ENCODE measurements around the gene LYPD3. TPM values are rescaled to one million over a fixed set of nuclear protein-coding genes. Genes with fewer than 3 reads are reported as not detected.
"Not testable (repeated sequence)": the region's sequence is repeated elsewhere in the genome, so short reads cannot be mapped to it uniquely, and the experiment has no call there.

LYPD3 gene
- polyA plus RNA-seq, 1 donor, result 1.0 TPM

GRCh38 chr19:43447655-43448054 lies 17.8 kb downstream of the LYPD3 start:
- no peaks in the 10 kb centered on the region for H3K36me3 ChIP-seq (ENCODE audit: control insufficient read depth, insufficient read depth, low read length)
- no peak overlapping the region for H3K27ac ChIP-seq (ENCODE audit: low read length)
- DNase-seq, result no peak
- H3K27me3 ChIP-seq (ENCODE audit: control insufficient read depth, insufficient read depth, low read length), result no peaks in the 10 kb centered on the region
- no peak overlapping the region for H3K4me3 ChIP-seq (ENCODE audit: low read length)
- WGBS (ENCODE audit: insufficient coverage, low lambda C conversion rate), result no CpG with 5 or more reads among the region's 9 CpGs
- peaks cover 3% of the 10 kb centered on the region for H3K4me1 ChIP-seq (ENCODE audit: control insufficient read depth, insufficient read depth, low read length)
- H3K9me3 ChIP-seq (ENCODE audit: control insufficient read depth, low read depth, low read length), result peaks cover 2% of the 10 kb centered on the region

DNA sequence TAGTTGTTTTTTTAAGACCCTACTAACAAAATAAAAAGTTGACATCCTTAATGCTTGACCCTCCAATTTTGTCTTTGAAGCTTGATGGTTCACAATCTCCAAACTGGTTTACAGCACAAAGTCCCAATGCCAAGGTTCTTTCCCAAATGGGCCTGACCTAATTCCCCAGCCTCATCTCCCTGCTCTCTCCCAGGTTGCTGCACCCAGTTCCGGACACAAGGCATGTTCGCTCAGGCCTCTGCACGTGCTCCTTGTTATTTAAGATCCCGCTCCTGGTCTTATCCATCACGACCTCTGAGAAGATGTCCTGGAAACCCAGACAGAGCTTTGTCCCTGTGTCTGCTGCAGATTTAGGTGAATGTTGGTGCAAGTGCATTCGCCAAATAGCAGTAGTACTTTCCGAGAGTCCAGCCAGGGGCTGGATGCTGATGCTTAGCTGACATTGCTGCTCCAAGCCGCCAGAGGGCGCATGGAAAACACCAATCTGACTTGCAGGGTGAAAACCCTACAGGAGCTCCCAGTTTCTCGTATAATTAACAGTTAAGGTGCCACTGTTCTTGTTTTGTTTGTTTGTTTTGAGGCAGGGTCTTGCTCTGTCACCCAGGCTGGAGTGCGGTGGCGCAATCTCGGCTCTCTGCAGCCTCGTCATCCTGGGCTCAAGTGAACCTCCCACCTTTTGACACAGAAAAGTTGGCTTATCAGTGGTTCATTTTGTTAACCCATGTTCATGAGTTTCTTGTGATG lies 18.5 kb downstream of the LYPD3 start:
- Histone ChIP-seq H3K9me3 (ENCODE audit: control insufficient read depth, low read depth, low read length) (no peaks in the 10 kb centered on the region), H3K27ac (ENCODE audit: low read length) (no peak overlapping the region), H3K27me3 (ENCODE audit: control insufficient read depth, insufficient read depth, low read length) (no peaks in the 10 kb centered on the region), H3K4me3 (ENCODE audit: low read length) (no peak overlapping the region), H3K36me3 (ENCODE audit: control insufficient read depth, insufficient read depth, low read length) (no peaks in the 10 kb centered on the region), H3K4me1 (ENCODE audit: control insufficient read depth, insufficient read depth, low read length) (peaks cover 3% of the 10 kb centered on the region)
- DNase-seq, result peak; percentile 55 to 68
- WGBS (ENCODE audit: insufficient coverage, low lambda C conversion rate), result no CpG with 5 or more reads among the region's 14 CpGs

GRCh38 chr19:43445426-43445825 lies 20.0 kb downstream of the LYPD3 start:
- Histone ChIP-seq H3K27me3 (ENCODE audit: control insufficient read depth, insufficient read depth, low read length) (no peaks in the 10 kb centered on the region), H3K4me3 (ENCODE audit: low read length) (no peak overlapping the region), H3K9me3 (ENCODE audit: control insufficient read depth, low read depth, low read length) (no peaks in the 10 kb centered on the region), H3K4me1 (ENCODE audit: control insufficient read depth, insufficient read depth, low read length) (peaks cover 3% of the 10 kb centered on the region), H3K27ac (ENCODE audit: low read length) (no peak overlapping the region), H3K36me3 (ENCODE audit: control insufficient read depth, insufficient read depth, low read length) (no peaks in the 10 kb centered on the region)
- WGBS (ENCODE audit: insufficient coverage, low lambda C conversion rate), result no CpG with 5 or more reads among the region's 2 CpGs
- DNase-seq, result no peak

DNA sequence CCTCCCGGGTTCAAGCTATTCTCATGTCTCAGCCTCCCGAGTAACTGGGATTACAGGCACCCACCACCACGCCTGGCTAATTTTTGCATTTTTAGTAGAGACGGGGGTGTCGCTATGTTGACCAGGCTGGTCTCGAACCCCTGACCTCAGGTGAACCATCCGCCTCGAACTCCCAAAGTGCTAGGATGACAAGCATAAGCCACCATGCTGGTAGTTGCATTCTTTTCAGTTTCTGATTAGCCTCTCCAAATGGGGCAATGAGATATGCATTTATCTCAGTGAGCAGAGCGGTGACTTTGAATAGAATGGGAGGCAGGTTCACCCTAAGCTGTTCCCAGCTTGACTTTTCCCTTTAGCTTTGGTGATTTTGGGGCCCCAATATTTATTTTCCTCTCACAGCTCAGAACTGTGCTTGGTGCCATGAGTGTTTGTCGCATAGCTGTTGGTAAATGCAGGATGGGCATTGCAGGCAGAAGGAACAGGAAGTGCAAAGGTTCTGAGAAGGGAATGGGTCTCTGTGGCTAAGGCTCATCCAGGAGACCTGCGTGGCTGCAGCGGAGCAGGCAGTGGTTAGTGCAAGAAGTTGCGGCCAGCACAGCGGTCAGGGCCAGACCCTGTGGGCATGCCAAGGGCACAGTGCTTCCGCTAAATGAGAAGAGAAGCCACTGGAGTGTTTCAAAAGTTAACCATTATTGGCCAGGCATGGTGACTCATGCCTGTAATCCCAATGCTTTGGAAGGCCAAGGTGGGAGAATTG lies 20.7 kb downstream of the LYPD3 start:
- WGBS (ENCODE audit: insufficient coverage, low lambda C conversion rate), result 100% methylated on average over 1 of the region's 15 CpGs
- no peak for DNase-seq
- Histone ChIP-seq H3K9me3 (ENCODE audit: control insufficient read depth, low read depth, low read length) (no peaks in the 10 kb centered on the region), H3K36me3 (ENCODE audit: control insufficient read depth, insufficient read depth, low read length) (no peaks in the 10 kb centered on the region), H3K4me3 (ENCODE audit: low read length) (no peak overlapping the region), H3K27ac (ENCODE audit: low read length) (no peak overlapping the region), H3K27me3 (ENCODE audit: control insufficient read depth, insufficient read depth, low read length) (no peaks in the 10 kb centered on the region), H3K4me1 (ENCODE audit: control insufficient read depth, insufficient read depth, low read length) (peaks cover 3% of the 10 kb centered on the region)

- H3K36me3 ChIP-seq (ENCODE audit: control insufficient read depth, insufficient read depth, low read length); H3K27ac ChIP-seq (ENCODE audit: low read length); H3K4me3 ChIP-seq (ENCODE audit: low read length); H3K27me3 ChIP-seq (ENCODE audit: control insufficient read depth, insufficient read depth, low read length); DNase-seq; H3K4me1 ChIP-seq (ENCODE audit: control insufficient read depth, insufficient read depth, low read length); H3K9me3 ChIP-seq (ENCODE audit: control insufficient read depth, low read depth, low read length): not testable (repeated sequence)
- no CpG with 5 or more reads among the region's 9 CpGs for WGBS (ENCODE audit: insufficient coverage, low lambda C conversion rate)
These were observed 21.3 kb downstream of the LYPD3 start for GRCh38 chr19:43444091-43444490.

DNA sequence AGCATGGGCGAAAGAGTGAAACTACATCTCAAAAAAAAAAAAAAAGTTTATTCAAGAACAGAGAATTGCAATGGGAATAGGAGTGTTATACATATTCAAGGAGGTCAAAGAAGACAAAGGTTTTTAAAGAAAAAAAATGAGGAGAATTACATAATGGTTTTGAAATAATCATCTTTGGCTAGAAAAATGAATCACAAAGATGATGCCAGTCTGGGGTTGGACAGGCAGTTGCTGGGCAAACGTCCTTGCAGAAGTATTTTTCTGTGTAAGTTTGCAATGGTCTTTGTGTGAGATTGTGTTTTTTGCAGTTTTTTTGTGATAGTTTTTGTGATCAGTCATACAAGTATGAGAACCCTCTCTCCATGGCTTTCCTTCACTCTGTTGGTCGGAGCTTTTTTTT lies 23.7 kb downstream of the LYPD3 start:
- Histone ChIP-seq H3K4me3 (ENCODE audit: low read length) (no peak overlapping the region), H3K27me3 (ENCODE audit: control insufficient read depth, insufficient read depth, low read length) (no peaks in the 10 kb centered on the region), H3K9me3 (ENCODE audit: control insufficient read depth, low read depth, low read length) (no peaks in the 10 kb centered on the region), H3K4me1 (ENCODE audit: control insufficient read depth, insufficient read depth, low read length) (no peaks in the 10 kb centered on the region), H3K27ac (ENCODE audit: low read length) (no peak overlapping the region), H3K36me3 (ENCODE audit: control insufficient read depth, insufficient read depth, low read length) (no peaks in the 10 kb centered on the region)
- DNase-seq, result no peak
- 78% methylated on average over 1 of the region's 3 CpGs for WGBS (ENCODE audit: insufficient coverage, low lambda C conversion rate)

DNA sequence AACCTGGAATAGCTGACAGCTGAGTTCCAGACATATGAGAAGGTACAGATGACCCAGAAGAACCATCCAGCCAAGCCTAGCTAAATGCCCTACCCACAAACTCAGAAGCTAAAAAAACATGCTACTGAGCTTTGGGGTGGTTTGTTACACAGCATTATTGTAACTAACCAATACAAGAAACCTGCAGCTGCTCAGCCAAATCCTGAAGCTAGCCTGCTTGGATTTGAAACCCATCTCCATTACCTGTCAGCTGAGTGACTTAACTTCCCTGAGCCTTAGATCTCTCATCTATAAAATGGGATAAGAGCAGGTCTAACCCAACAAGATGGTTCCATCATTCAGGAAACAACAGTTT lies 25.7 kb downstream of the LYPD3 start:
- DNase-seq, result no peak
- Histone ChIP-seq H3K27ac (ENCODE audit: low read length) (no peak overlapping the region), H3K4me1 (ENCODE audit: control insufficient read depth, insufficient read depth, low read length) (no peaks in the 10 kb centered on the region), H3K4me3 (ENCODE audit: low read length) (no peak overlapping the region), H3K9me3 (ENCODE audit: control insufficient read depth, low read depth, low read length) (no peaks in the 10 kb centered on the region), H3K27me3 (ENCODE audit: control insufficient read depth, insufficient read depth, low read length) (no peaks in the 10 kb centered on the region), H3K36me3 (ENCODE audit: control insufficient read depth, insufficient read depth, low read length) (no peaks in the 10 kb centered on the region)

GRCh38 chr19:43439032-43439708 lies 26.2 kb downstream of the LYPD3 start:
- Histone ChIP-seq H3K4me1 (ENCODE audit: control insufficient read depth, insufficient read depth, low read length) (no peaks in the 10 kb centered on the region), H3K27ac (ENCODE audit: low read length) (no peak overlapping the region), H3K9me3 (ENCODE audit: control insufficient read depth, low read depth, low read length) (no peaks in the 10 kb centered on the region), H3K4me3 (ENCODE audit: low read length) (no peak overlapping the region), H3K36me3 (ENCODE audit: control insufficient read depth, insufficient read depth, low read length) (no peaks in the 10 kb centered on the region), H3K27me3 (ENCODE audit: control insufficient read depth, insufficient read depth, low read length) (no peaks in the 10 kb centered on the region)
- no CpG with 5 or more reads among the region's 14 CpGs for WGBS (ENCODE audit: insufficient coverage, low lambda C conversion rate)
- no peak for DNase-seq

DNA sequence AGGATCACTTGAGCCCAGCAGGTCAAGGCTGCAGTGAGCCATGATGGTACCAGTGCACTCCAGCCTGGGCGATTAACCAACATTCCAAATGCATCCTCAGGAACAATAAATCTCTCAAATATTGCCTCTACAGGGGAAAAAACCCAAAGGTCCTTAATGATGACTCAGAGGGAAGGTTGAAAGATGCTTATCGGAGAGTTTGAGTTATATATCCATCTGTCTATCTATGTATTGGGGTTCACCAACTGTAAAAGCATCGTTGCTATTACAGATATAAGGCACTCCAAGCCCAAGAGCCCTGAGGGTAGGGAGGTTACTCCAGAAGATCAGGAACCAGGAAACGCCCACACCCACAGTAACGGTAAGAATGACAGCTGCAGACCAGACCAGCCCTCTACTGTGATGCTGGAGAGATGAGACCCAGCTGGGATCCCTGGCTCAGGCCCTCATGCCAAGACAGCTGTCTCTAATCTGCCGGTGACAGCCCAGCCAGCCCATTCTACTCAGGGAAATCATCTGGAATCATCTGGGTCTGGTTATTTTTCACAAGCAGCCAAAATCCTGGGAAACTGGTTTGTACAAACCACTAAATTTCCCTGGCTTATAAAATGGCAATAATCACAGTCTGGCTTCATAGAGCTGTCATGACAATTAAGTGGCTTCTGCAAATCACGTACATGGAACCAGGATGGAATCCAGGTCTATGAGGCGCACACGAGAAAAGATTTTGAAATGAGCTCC lies 26.9 kb downstream of the LYPD3 start:
- peak in 1 of 2 donors; percentile 23 for DNase-seq
- Histone ChIP-seq H3K27me3 (ENCODE audit: control insufficient read depth, insufficient read depth, low read length) (no peaks in the 10 kb centered on the region), H3K4me3 (ENCODE audit: low read length) (no peak overlapping the region), H3K4me1 (ENCODE audit: control insufficient read depth, insufficient read depth, low read length) (no peaks in the 10 kb centered on the region), H3K27ac (ENCODE audit: low read length) (no peak overlapping the region), H3K36me3 (ENCODE audit: control insufficient read depth, insufficient read depth, low read length) (no peaks in the 10 kb centered on the region), H3K9me3 (ENCODE audit: control insufficient read depth, low read depth, low read length) (no peaks in the 10 kb centered on the region)
- 77% methylated on average over 3 of the region's 9 CpGs for WGBS (ENCODE audit: insufficient coverage, low lambda C conversion rate)

- Histone ChIP-seq H3K9me3 (ENCODE audit: control insufficient read depth, low read depth, low read length) (no peaks in the 10 kb centered on the region), H3K4me1 (ENCODE audit: control insufficient read depth, insufficient read depth, low read length) (no peaks in the 10 kb centered on the region), H3K27me3 (ENCODE audit: control insufficient read depth, insufficient read depth, low read length) (no peaks in the 10 kb centered on the region), H3K27ac (ENCODE audit: low read length) (no peak overlapping the region), H3K4me3 (ENCODE audit: low read length) (no peak overlapping the region), H3K36me3 (ENCODE audit: control insufficient read depth, insufficient read depth, low read length) (no peaks in the 10 kb centered on the region)
- no CpG with 5 or more reads among the region's 6 CpGs for WGBS (ENCODE audit: insufficient coverage, low lambda C conversion rate)
- no peak for DNase-seq
These were observed 27.7 kb downstream of the LYPD3 start for GRCh38 chr19:43437712-43438111.
